CD4-positive, alpha-beta T cell treated with Interleukin-17A for 1 hour (primary cell): ENCODE data around the gene LRRC41.
"Not testable (repeated sequence)": the region's sequence is repeated elsewhere in the genome, so short reads cannot be mapped to it uniquely, and the experiment has no call there.

Experiments used
- DNase-seq: peaks from one replicate; pipeline ENCODE4 v3.0.0-alpha.2; 2020

Gene LRRC41

GRCh38 chr1:46285730-46286477, 17.5 kb downstream of the LRRC41 start:
- peak; percentile 11 for DNase-seq

- DNase-seq: no peak
Observed at GRCh38 chr1:46284597-46285564, 18.5 kb downstream of the LRRC41 start.

GRCh38 chr1:46284058-46284457, 19.4 kb downstream of the LRRC41 start:
- no peak for DNase-seq

GRCh38 chr1:46281021-46281420, 22.4 kb downstream of the LRRC41 start:
- DNase-seq: no peak

GRCh38 chr1:46280092-46280491, 23.3 kb downstream of the LRRC41 start:
- no peak for DNase-seq

- no peak for DNase-seq
Observed at GRCh38 chr1:46278807-46279206, 24.6 kb downstream of the LRRC41 start.

- DNase-seq: no peak
Observed at GRCh38 chr1:46277658-46278373, 25.6 kb downstream of the LRRC41 start.

- no peak for DNase-seq
Observed at GRCh38 chr1:46275030-46275337, 28.4 kb downstream of the LRRC41 start.

- DNase-seq: no peak
Observed at GRCh38 chr1:46274225-46275029, 29.0 kb downstream of the LRRC41 start.

GRCh38 chr1:46268578-46268977, 34.8 kb downstream of the LRRC41 start:
- DNase-seq: no peak

- DNase-seq: no peak
Observed at GRCh38 chr1:46263146-46263545, 40.3 kb downstream of the LRRC41 start.

- DNase-seq: no peak
Observed at GRCh38 chr1:46262508-46262907, 40.9 kb downstream of the LRRC41 start.

GRCh38 chr1:46256523-46256922, 46.9 kb downstream of the LRRC41 start:
- DNase-seq: no peak

- no peak for DNase-seq
Observed at GRCh38 chr1:46254668-46255067, 48.7 kb downstream of the LRRC41 start.

- DNase-seq: peak; percentile 14
Observed at GRCh38 chr1:46248122-46248920, 55.1 kb downstream of the LRRC41 start.

GRCh38 chr1:46247436-46248121, 55.8 kb downstream of the LRRC41 start, which contains the start of gene RAD54L:
TSS of gene RAD54L (plus strand) at chr1:46247763. CDS start at chr1:46248406, 643 bp downstream.
- DNase-seq: peak; percentile 98

- DNase-seq: peak; percentile 52
Observed at GRCh38 chr1:46246548-46247435, 56.6 kb downstream of the LRRC41 start.

GRCh38 chr1:46246136-46246535, 57.3 kb downstream of the LRRC41 start:
- not testable (repeated sequence) for DNase-seq

GRCh38 chr1:46244656-46245371, 58.6 kb downstream of the LRRC41 start:
- peak; percentile 47 for DNase-seq
